Activated CD8-positive, alpha-beta memory T cell treated with anti-CD3 and anti-CD28 coated beads, Interleukin-2, amount 50 U/mL, for 4 hours (primary cell): Measurements from ENCODE around the gene ADGRV1.

Experiments
- DNase-seq: peaks from one replicate; pipeline ENCODE4 v3.0.0-alpha.2; 2020

ADGRV1 gene

DNA sequence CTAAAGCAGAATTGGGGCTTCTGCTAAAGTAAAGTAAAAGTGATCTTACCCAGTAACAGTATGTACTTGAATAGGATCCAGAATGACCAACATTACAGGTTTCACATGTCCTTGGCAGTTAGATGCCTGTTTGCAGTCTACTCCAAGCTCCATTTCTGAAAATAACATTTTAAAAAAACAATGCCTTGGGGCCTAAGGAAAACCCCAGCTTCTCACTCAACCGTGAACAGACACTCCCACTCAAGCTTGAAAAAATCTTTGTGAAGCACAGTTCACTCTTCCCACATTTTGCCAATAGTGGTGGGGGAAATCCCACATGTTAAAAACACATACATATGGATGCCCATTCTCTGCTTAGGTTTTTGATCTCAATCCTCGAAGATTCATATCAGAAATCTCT is 520.4 kb downstream of the ADGRV1 start:
- DNase-seq, result no peak

DNA sequence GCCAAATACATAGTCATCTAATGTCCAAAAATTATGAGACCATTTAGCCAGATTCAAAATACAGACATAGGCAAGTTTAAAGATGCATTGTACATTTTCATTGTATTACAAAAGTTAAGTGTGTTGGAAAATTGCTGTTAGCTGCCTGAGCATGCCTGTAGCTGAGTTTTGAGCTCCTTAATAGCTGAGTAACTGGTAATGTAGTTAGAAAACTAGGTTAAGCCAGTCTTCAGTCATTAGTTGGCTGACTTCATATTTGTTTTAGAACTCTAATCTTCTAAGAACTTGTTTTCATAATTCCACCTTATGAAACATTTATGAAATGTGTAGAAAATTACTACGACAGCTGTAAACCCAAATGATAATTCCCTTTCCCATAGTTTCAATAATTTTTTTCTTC is 531.2 kb downstream of the ADGRV1 start:
- no peak for DNase-seq

DNA sequence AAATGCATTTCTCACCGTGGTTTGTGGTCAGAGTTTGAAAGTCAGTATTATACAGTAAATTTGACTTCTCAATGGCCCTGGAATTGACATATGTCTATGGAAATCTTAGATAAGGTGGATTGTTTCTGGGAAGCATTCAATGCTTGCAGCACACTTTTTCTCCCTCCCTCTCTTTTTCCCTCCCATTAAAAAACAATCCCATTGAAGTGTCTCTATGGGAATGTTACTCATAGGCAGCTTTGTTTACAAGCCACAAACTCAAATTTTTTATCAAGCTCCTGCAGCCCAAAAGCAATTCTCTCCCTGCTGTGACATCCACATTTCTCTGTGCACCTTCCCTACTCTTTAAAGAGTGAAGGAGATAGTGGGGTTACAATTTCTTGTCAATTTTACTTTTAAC is 532.4 kb downstream of the ADGRV1 start:
- no peak for DNase-seq

DNA sequence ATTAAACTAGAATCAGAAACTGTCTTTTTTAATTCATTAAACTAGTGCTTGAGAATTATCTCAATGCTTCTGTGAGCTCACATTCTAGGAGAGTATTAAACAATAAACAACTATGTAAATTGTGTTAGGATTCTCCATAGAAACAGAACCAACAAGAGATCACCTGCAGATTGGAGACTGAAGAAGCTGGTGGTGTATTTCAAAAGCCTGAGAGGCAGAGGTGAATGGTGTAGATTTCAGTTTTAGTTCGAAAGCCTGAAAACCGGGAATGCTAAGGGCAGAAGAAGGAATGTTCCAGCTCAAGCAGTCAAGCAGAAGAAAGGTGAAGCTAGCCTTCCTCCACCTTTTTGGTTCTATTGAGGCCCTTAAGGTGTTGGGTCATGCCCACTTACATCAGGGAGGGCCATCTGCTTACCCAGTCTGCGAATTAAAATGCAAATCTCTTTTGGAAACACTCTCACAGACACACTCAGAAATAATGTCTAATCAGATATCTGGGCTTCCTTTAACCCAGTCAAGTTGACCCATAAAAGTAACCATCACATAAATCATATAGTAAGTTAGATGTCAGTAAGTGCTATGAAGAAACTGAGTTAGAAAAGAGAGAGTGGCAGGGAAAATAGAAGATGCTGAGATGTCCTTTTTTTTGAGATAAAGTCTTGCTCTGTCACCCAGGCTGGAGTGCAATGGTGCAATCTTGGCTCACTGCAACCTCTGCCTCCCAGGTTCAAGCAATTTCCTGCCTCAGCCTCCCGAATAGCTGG is 533.1 kb downstream of the ADGRV1 start:
- DNase-seq, result no peak

DNA sequence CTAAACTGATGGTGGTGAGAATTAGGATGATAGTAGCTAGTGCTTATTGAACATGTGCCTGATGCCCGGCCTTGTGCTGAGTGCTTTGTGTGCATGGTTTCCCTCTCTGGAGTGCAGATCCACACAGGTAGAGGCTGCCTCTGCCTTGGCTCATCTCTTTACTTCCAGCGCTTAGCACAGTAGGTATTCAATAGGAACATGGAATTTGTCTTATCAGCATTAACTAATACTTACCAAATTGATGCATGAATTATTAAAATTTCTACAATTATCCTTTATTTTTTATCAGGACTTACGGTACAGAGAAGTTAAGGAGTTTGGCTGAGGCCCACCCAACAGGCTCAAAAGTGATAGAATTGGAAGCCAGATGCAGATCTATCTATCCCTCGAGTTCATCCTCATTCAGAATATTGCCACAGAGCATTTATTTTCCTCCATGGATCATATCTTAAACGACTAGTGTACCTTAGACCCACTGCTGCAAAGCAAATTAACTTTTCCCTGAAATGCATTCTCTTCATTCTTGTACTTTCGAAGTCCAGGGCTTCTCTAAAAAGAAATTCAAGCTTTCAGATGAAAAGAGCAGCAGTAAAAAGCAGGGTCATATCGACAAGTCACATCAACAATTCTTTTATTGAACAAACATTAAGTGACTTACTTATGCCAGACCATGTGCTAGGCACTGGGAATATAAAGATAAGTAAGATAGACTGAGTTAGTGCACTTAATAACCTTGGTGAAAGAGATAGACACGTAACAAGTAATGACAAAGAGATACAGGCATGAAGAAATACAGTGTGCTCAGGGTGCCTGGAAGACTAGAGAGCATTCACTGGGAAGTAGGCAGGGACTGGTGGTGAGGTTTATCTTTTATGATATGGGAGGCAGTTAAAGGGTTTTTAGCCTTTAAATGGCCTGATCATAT is 534.5 kb downstream of the ADGRV1 start:
- DNase-seq, result no peak

DNA sequence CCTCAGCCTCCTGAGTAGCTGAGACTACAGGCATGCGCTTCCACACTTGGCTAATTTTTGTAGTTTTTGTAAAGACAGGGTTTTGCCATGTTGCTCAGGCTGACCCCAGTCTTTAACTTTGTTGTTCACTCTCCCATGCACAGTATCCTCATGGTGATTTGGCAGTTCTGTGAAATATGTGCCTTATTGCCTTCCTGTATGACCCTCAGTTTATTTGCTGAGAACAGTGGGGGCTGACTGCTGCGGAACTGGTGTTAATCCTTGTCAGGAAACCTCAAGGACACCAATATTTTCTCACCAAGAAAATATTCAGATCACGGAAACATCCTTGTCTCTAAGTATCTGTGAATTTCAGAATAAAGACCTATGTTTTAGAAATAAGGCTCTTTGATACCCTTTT is 536.7 kb downstream of the ADGRV1 start:
- no peak for DNase-seq

DNA sequence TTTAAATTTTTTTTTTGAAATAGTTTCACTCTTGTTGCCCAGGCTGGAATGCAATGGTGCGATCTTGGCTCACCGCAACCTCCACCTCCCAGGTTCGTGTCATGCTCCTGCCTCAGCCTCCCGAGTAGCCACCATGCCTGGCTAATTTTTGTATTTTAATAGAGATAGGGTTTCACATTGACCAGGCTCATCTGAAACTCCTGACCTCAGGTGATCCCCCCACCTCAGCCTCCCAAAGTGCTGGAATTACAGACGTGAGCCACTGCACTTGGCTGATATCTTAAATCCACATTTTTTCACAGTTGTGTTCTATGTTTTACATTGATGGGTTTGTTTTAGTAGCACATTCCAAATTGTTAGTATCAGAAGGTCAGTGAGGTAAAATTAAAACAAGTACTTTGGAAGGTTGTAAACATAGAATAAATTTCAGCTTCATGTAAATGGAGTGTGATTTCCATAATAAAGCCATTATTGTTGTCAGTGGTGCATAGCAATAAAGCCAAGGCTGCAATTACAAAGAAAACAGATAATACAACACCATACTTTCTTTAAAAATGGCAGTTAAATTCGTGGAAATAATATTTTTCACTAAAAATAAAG is 537.3 kb downstream of the ADGRV1 start:
- no peak for DNase-seq

DNA sequence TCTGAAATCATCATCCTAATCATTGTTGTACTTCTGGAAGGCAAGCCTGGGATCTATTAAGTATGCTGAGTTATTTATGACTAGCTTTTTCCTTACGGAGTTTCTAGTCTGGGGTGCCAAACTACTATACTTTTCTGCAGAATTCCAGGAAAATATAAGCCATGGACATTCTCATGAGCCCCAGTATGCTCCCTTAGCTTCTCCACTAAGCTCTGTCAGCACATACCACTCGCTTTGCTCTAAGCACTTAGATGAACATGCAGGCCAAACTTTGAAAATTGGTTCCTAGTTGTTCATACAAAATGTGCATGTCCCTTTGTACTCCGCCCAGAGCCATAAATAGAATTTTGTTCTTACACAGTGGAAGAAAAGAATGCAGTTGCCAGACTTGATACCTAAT is 539.9 kb downstream of the ADGRV1 start:
- DNase-seq, result no peak

DNA sequence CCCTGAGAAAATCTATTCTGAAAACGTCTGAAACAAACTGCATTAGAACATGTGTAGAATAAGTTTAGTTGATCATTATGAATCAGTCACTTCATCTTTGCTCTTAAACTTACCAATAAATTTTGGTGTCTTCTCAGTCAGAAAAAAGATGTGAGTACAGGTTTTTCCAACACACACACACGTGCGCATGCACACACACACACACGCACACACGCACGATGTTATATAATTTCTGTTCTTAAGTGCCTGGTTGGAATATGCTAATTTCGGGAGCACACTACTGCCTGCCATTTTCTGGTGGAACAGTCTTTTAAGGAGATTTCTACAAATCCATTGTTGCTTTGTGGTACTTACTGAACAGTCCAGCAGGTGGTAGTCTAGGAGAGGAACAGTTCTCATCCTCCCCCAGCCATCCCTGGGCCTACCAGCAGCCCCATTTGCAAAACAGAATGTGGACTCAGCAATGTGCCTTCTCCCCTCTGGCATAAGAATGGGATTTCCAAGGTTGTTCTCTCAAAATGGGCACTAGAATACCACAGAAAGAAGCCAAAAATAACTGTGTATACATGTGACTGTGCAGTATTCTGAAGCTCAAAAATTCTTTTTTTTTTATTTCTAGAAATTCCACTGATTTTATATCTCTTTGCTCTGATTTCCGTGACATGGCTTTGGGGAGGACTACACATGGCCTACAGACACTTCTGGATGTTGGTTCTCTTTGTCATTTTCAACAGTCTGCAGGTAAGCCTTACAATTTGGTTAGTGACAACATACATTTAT is 543.2 kb downstream of the ADGRV1 start:
- peak; percentile 33 for DNase-seq

DNA sequence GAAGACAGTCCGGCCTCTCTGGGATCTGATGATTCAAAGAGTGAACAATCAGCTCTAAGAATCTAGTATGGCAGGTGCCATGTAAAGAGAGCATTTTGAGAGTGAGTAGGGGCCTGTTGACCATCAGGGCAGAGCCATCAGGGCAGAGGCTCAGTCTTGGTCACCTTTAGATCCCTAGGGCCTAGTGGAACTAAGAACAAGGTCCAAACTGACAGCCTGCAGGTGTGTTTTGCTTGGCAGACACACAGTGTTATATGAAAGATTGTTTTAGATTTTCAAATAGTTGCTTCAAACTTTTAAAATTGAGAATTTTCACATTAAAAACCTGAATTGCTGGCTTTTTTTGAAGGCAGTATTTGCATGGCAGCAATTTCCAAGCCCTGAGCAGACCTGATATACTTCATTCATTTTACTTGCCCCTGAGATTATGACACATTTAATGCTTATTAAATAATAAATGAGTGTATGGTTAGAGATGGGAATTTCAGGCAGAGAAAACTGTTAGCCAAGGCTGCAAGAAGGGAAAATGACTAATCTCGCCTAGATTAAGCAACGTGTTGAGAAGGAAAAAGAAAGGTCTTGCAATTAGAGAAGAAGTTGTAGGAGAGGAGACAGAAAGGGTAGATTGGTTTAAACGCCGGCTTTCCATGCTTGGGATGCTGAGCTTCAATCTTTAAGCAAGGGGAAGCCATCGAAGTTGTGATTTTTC is 544.9 kb downstream of the ADGRV1 start:
- no peak for DNase-seq

DNA sequence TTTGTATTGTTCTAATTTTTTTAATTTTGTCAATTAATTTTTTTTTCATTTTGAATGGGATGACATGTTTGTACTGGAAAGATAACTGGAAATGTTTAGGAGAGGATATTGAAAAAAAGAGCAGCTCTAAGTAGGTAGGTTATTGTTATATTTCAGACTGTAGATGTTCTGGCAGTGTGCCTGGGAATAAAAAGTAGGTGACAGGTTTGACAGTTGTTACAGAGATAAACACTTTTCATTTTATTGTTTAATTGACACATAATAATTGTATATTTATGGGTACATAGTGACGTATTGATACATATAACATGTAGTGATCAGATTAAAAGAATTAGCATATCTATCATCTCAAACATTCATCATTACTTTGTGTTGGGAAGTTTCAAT is 545.5 kb downstream of the ADGRV1 start:
- no peak for DNase-seq

DNA sequence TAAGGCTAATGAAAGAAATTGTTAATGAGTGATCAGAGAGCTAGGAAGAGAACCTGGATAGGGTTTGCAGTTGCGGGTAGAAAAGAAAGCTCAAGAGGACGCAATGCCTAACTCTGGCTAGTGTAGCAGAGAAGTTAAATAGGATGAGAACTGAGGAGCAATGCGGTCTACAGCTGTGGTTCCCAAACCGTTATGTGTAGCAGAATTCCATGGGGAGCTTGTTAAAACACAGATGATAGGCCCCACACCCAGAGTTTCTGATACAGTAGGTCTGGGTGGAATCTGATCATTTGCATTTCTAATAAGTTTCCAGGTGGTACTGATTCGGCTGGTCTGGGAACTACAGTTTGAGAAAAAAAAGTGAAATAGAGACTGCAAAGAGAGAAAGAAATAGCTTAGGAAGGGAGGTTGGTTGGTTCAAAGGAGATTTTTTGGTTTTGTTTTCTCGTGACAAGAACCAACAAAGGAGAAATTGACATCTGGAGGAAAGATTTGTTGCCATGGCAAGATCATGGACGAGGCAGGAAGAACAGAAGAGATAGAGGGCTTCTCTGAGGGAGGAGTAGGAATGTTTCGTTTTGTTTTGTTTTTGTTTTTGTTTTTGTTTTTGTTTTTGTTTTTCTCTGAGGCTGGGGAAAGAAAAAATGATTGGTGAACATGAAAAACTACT is 548.4 kb downstream of the ADGRV1 start:
- no peak for DNase-seq

DNA sequence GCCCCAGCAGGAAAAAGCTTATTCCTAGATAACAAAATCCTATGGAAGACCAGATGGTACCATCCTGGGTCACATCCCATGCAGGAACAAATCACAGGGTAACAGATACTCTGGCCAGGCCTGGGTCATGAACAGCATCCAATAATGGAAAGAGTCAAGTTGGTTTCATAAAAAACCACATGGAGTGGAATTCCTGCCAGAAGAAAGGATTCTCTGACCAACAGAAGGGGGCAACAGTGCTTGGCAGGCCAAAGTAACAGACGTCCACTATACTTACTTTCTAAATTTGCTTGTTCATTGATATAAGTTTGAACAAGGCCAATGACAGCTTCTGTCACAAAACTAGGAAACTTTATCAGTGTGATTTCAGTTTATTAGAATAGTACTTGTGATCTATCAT is 551.0 kb downstream of the ADGRV1 start:
- DNase-seq, result no peak

DNA sequence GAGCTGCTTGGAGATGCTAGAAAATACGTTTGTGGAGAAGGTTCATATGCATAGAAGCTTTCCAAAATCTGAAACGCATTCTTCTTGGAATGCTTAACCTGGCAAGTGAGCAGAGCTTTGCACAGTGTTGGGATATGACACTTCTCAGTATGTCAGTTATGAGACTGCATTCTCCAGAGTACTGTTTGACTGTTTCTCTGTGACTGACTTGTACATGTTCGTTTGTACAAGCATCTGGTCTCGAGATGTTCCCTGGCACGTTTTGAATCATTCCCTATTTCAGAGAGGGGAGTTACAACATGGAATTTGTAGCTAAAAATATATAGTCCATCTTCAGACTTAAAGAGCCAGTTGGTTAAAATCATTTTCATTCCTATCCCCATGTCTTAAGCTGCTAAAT is 552.1 kb downstream of the ADGRV1 start:
- no peak for DNase-seq

DNA sequence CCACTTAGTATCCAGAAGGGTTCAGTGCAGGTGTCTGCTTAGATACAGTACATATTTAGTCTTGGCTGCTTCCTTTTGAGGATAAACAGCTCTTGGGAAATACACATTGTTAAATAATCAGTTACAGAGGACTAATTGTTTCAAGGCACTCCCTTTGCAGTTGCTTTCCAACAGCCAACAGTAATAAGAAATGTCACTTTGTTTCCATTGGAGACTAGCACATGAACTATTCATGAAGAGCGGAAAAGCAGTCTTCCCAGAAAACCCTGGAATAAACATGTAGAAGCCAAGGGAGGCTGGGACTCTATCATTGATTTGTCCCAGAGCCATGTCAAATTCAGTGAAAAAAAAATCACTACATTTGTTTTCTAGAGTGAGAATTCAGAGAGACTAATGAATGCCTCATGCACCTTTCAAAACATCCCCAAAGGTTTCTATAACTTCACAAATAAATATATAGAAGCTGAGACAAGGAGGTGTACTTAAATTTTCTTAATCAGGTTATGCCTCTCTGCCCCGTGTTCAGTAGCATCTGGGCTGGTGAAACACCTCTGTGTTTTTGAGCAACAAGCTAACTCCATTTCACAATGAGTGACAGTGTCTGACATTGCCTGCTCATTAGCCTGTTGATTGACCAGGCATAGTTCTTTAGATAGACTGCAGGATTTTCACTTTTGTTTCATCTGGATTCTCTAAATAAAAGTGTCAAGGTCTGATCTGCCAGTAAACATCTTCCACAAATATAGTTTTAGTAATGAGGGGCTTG is 553.1 kb downstream of the ADGRV1 start:
- no peak for DNase-seq

DNA sequence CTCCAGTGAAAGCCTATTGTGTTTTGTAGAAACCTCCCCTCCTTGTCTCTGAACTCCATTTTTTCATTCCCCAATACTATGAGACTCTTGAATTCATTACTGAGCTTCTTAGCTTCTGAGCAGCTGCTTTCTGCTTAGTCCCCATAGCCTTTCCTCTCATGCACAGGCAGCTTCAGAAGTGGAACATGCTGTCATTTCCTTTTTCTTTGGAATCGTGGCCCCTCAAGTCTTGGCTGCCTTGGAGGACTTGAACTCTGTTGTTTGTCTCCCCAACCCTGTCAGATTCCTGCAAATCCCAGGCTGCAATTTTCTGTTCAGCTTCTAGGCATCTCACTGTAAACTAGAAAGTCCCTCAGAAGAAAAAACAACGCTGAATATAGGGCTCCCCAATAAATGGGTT is 556.1 kb downstream of the ADGRV1 start:
- no peak for DNase-seq

DNA sequence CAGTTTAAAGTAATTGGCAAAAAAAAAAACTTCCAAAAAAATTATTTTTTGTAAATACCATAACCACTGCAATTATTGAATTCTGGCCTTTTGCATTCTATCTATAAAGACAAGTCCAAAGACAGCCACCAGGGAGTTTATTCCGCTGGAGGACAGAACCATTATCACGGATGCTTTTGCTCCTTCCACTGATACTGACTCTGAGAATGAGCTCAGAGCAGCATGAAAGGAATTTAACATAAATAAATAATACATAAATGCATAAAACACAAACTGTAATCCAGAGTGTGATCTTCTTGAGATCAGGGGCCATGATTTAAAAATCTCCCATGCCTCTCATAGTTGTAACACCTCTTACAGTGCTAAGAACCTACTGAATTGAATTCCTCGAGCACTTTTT is 559.8 kb downstream of the ADGRV1 start:
- DNase-seq, result no peak

DNA sequence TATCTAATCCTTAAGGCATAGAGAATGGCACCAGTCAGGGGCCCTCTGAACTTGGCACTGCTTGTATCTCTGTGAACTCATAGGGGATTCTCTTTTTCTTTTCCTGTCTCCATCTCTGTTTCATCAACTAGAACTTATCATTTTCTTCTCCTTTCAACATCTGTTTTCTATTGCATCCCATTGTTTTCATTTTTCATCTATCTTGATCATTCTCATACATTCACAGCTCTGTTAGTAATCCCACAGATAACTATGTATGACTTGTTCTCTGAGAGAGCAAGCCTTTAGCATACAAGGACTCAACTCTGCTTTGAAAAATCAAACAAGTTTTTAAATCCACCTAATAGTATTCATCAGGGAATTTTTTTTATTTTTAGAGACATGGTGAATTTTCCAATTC is 560.2 kb downstream of the ADGRV1 start:
- DNase-seq, result no peak

DNA sequence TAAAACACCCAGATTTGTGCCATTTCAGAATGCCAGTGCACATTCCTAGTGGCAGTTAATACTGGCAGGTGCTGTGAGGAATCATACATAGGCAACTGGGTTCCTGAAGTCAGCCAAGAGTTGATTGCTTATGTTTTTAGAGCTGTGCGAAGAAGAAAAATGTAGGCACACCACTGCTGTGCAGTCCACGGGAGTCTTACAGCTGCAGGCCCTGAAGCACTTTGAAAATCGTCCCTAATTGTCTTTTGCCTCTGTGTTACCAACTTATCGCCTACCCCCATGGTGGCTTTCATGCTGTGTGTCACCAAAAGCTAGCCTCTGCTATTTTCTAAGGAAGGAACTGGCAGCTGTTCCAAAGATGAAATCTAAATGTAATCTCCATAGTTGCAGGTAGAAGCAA is 560.6 kb downstream of the ADGRV1 start:
- no peak for DNase-seq

DNA sequence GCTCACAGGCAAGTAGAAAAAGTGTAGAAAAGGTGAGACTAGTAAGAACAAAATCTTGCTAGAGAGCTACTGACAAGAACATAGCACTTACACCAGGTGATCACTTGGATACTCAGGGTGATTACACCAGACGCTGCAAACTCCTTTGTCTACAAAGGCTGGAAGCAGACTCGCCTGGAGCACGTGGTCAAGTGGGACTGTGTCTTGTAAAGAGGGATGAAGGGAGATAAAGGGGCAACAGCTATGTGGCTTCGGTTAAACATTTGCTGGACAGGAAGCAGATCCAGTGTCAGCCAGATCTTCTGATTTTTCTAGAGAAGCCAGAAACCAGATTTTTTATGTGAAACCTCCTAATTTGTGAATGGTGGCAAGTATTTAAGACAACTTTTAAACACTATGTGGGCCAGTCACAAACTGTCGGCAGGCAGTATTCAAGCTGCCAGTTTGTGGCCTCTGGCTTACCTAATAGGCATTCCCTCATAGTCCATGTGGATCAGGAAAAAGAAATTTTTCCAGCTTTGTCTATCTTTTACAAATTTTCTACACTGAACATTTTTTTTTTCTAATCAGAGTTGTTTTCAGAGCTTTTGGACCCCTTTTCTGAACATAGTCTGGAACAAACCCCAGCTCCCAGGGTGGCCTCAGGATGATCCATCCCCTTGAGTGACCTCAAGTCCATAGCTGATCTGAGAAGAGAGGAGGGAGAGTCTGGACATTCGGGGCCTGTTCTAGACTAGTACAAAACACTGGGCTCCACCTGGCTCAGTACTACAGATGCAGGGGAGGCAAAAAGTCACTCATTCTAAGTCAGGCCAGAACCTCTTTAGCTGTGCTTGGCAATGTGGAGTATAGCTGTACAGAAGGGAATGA is 561.6 kb downstream of the ADGRV1 start:
- no peak for DNase-seq
